ENCODE measurements around the gene MYO9B.
"Not testable (repeated sequence)": the region's sequence is repeated elsewhere in the genome, so short reads cannot be mapped to it uniquely, and the experiment has no call there.

Gene MYO9B

GRCh38 chr19:17114414-17114831, 38.8 kb downstream of the MYO9B start:
- no peak for DNase-seq (ENCODE audit: low read depth)

- no peak for DNase-seq (ENCODE audit: low read depth)
Measured at GRCh38 chr19:17116996-17117702, 41.6 kb downstream of the MYO9B start.

GRCh38 chr19:17118957-17119356, 43.4 kb downstream of the MYO9B start:
- no peak for DNase-seq (ENCODE audit: low read depth)

- DNase-seq (ENCODE audit: low read depth), result peak; percentile 77
Measured at GRCh38 chr19:17121736-17122293, 46.2 kb downstream of the MYO9B start.

GRCh38 chr19:17123041-17123440, 47.5 kb downstream of the MYO9B start:
- DNase-seq (ENCODE audit: low read depth), result no peak

GRCh38 chr19:17124025-17124424, 48.4 kb downstream of the MYO9B start:
- no peak for DNase-seq (ENCODE audit: low read depth)

GRCh38 chr19:17125062-17125727, 49.6 kb downstream of the MYO9B start:
- no peak for DNase-seq (ENCODE audit: low read depth)

GRCh38 chr19:17125728-17126677, 50.4 kb downstream of the MYO9B start:
- no peak for DNase-seq (ENCODE audit: low read depth)

GRCh38 chr19:17127671-17128070, 52.1 kb downstream of the MYO9B start:
- no peak for DNase-seq (ENCODE audit: low read depth)

- DNase-seq (ENCODE audit: low read depth), result no peak
Measured at GRCh38 chr19:17128403-17128802, 52.8 kb downstream of the MYO9B start.

- no peak for DNase-seq (ENCODE audit: low read depth)
Measured at GRCh38 chr19:17128820-17129219, 53.2 kb downstream of the MYO9B start.

- no peak for DNase-seq (ENCODE audit: low read depth)
Measured at GRCh38 chr19:17129377-17129776, 53.8 kb downstream of the MYO9B start.

- peak; percentile 93 for DNase-seq (ENCODE audit: low read depth)
Measured at GRCh38 chr19:17135001-17135853, 59.6 kb downstream of the MYO9B start.

GRCh38 chr19:17136021-17136420, 60.4 kb downstream of the MYO9B start:
- DNase-seq (ENCODE audit: low read depth), result no peak

GRCh38 chr19:17136617-17137016, 61.0 kb downstream of the MYO9B start:
- no peak for DNase-seq (ENCODE audit: low read depth)

GRCh38 chr19:17137417-17137816, 61.8 kb downstream of the MYO9B start:
- DNase-seq (ENCODE audit: low read depth), result no peak

- DNase-seq (ENCODE audit: low read depth), result not testable (repeated sequence)
Measured at GRCh38 chr19:17138052-17138846, 62.7 kb downstream of the MYO9B start.

GRCh38 chr19:17138937-17139598, 63.5 kb downstream of the MYO9B start:
- no peak for DNase-seq (ENCODE audit: low read depth)

GRCh38 chr19:17144771-17145170, 69.2 kb downstream of the MYO9B start:
- DNase-seq (ENCODE audit: low read depth), result peak; percentile 35

Measured in stromal cell of bone marrow (primary cell).